ENCODE measurements around the gene ECHDC3.

DNA sequence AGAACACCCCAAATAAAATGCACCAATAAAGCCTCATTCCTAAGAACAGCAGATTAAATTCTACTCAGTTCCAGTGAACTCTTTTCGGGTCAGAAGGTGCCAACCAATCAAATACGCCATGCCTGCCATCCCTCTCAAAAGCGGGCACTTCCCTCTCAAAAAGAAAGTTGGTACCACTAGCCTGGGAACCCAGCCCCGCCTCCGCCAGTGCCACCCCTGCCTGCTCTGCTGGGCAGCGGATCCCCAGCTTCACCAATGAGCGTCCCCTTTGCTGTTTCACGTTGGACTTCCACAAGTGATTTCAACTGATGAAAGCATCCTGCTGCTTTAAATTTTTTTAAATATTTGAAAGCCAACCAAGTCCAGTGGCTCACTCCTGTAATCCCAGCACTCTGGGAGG lies 47.8 kb downstream of the ECHDC3 start:
- TF ChIP-seq POLR2AphosphoS5 (IDR thresholded peaks at IDR 0.05; ENCODE audit: low read depth, low read length) (no peak), TAF1 (IDR thresholded peaks at IDR 0.05; ENCODE audit: borderline replicate concordance, insufficient read depth, low read length) (no peak), SIN3A (IDR thresholded peaks at IDR 0.05; ENCODE audit: borderline replicate concordance, insufficient read depth, low read length) (no peak)
- TF ChIP-seq, protein P1, sequence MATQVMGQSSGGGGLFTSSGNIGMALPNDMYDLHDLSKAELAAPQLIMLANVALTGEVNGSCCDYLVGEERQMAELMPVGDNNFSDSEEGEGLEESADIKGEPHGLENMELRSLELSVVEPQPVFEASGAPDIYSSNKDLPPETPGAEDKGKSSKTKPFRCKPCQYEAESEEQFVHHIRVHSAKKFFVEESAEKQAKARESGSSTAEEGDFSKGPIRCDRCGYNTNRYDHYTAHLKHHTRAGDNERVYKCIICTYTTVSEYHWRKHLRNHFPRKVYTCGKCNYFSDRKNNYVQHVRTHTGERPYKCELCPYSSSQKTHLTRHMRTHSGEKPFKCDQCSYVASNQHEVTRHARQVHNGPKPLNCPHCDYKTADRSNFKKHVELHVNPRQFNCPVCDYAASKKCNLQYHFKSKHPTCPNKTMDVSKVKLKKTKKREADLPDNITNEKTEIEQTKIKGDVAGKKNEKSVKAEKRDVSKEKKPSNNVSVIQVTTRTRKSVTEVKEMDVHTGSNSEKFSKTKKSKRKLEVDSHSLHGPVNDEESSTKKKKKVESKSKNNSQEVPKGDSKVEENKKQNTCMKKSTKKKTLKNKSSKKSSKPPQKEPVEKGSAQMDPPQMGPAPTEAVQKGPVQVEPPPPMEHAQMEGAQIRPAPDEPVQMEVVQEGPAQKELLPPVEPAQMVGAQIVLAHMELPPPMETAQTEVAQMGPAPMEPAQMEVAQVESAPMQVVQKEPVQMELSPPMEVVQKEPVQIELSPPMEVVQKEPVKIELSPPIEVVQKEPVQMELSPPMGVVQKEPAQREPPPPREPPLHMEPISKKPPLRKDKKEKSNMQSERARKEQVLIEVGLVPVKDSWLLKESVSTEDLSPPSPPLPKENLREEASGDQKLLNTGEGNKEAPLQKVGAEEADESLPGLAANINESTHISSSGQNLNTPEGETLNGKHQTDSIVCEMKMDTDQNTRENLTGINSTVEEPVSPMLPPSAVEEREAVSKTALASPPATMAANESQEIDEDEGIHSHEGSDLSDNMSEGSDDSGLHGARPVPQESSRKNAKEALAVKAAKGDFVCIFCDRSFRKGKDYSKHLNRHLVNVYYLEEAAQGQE (IDR thresholded peaks at IDR 0.05; ENCODE audit: insufficient read depth in 1 of 2, low read depth in 2 of 2, low read length in 2 of 2): no peak

Measured in PFSK-1 (cell line).